Retinal pigment epithelial cell (primary cell): Measurements from ENCODE around the gene SMIM5.

Experiments used
- DNase-seq: peaks from one replicate; pipeline ENCODE4 v3.0.0-alpha.2; 2010; ENCODE audit warnings: low read depth
- H3K4me3 ChIP-seq: 2 replicates; pipeline ENCODE4 v1.5.1; 2011; ENCODE audit warnings: mild to moderate bottlenecking, low read length, control low read depth, moderate library complexity
- TF ChIP-seq, protein P1 (sequence below): conservative IDR thresholded peaks from 2 replicates; pipeline ENCODE4 v1.5.1; 2011; ENCODE audit warnings: low read depth, low read length, control low read depth, inconsistent platforms

SMIM5 gene

DNA sequence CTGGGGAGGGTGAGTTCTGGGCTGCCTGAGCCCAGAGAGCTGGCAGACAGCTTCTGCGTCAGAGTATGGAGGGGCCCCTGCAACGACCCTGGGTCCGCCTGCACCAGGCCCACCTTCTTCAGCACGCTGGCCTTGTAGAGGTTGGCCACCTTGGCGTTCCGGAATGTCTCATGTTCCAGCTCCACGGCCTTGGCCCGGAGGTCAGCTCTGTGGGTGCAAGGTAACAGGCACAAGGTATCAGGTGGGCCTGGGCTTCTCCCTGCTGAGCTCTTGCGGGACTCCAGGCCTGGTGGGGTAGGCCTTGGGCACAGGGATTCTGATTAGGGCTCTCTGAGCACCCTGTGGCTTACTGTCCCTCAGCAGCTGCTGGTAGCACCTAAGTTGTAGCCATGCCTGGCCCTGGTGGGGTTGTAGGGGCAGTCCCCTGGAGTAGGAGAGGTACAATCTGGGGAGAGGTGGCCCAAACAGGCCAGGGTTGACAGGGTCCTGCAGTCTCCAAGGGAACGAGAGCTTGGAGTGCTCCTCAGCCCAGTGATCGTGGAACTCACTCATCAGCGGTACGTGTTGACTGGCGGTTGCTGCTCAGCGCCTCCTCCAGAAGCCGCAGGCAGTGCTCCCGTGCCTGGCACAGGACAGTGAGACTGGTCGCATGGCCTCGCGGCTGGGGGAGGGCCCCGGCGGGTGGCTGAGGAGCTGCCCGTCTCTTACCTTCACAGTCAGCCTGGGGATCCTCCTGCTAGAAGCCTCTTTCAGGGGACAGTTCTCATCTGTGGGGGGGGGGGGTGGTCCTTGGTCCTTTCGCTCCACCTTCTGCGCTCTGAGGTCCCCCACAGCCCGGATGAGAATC lies 2.9 kb upstream of the SMIM5 start:
- H3K4me3 ChIP-seq: no peak overlapping the region
- DNase-seq: no peak
- TF ChIP-seq, protein P1, sequence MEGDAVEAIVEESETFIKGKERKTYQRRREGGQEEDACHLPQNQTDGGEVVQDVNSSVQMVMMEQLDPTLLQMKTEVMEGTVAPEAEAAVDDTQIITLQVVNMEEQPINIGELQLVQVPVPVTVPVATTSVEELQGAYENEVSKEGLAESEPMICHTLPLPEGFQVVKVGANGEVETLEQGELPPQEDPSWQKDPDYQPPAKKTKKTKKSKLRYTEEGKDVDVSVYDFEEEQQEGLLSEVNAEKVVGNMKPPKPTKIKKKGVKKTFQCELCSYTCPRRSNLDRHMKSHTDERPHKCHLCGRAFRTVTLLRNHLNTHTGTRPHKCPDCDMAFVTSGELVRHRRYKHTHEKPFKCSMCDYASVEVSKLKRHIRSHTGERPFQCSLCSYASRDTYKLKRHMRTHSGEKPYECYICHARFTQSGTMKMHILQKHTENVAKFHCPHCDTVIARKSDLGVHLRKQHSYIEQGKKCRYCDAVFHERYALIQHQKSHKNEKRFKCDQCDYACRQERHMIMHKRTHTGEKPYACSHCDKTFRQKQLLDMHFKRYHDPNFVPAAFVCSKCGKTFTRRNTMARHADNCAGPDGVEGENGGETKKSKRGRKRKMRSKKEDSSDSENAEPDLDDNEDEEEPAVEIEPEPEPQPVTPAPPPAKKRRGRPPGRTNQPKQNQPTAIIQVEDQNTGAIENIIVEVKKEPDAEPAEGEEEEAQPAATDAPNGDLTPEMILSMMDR: no peak

DNA sequence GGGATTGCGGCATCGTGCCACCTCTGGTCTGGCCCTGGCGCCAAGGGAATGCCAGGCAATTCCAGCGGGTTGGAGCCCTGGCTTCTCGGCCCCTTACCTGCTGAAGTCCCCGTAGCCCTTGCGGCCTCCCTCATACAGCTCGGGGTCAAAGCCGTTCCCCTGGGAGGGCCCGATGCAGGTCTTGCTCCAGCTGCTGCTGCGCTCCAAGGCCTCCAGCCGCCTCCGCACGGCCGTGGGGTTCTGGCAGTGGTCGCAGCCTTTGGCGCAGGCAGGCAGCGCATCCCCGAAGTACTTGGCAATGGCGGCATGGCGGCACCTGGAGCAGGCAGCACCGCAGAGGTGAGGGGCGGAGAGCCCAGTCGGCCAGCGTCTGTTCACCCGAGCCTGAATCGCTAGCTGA lies 1.9 kb upstream of the SMIM5 start:
- TF ChIP-seq, protein P1: no peak
- H3K4me3 ChIP-seq: no peak overlapping the region
- no peak for DNase-seq

DNA sequence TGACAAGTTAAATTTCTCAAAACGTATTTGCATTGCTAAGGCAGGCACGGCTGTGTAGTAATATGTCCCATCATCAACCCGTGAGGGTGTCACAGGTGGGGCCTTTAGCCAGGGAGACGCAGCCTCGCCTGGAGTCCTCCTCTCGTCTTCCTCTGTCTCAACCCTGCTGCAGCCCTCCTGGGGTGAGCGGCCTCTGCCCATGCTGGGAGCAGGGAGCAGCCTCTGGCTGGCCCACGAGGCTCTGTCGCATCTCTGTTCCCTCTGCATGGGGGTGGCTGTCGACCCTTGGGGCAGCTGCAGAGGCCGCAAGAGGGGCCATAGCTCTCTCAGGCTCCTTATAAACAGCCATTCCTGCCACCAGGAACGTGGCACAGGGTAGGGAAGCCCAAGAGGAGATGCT lies 806 bp upstream of the SMIM5 start:
- DNase-seq: no peak
- TF ChIP-seq, protein P1: no peak
- H3K4me3 ChIP-seq: no peak overlapping the region

DNA sequence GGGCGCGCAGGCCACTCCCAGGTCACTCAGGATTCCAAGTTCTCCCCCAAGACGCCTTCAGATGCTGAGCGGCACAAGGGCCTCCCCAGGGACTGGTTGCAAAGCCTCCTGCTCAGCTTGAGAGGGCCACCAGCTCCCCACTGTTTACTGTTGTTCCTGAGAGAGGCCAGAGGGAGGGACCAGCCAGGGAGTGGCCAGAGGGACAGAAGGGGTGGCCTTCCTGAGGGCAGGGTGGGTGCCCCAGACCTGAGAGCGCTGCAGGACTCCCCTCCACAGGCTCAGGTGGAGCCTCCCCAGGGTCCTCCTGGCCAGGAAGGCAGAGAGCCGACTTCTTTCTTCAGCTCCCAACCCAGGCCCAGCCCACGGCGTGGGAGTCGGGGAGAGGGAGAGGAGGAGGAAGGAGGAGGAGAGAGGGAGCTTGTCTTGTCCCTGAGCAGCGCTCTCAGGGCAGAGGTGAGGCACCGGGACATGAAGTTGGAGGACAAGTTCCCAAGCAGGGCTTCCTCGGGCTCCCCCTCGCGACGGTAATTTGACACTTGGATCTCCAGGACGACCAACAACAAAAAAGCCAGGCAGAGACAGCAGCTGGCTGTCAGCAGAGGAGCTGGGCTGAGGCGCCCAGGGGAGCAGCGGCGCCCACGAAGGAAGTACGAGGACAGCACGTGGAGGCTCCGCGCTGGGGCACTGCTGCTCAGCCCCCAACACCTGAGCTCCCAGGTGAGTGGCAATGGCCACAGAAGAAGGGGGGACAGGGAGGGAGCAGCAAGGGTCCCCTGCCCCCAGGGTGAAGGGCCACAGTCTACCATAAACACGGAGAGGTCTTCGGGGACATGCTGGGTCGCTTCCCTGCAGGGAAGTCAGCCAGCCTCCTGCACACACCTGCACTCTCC lies 497 bp downstream of the SMIM5 start:
- peak; percentile 62 for DNase-seq
- no peak overlapping the region for H3K4me3 ChIP-seq
- TF ChIP-seq, protein P1: peak; percentile 69

DNA sequence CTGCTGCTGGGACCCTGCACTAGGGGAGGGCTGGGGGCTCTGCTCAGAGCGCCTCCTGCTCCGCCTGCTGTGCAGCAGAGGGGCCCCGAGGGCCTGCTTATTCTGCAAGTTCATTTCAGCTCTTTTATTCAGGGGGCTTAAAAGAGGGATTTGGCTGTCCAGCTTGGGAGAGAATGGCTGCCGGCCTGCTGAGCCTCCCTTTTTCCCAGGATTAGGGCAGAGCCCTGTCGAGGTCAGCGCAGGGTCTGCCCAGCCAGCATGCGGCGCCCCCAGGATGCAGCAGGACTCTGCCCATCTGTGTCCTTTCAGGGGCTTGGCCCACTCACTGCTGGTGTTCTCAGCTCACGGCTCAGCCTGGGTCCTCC lies 1.1 kb downstream of the SMIM5 start:
- TF ChIP-seq, protein P1: no peak
- no peak for DNase-seq
- no peak overlapping the region for H3K4me3 ChIP-seq

DNA sequence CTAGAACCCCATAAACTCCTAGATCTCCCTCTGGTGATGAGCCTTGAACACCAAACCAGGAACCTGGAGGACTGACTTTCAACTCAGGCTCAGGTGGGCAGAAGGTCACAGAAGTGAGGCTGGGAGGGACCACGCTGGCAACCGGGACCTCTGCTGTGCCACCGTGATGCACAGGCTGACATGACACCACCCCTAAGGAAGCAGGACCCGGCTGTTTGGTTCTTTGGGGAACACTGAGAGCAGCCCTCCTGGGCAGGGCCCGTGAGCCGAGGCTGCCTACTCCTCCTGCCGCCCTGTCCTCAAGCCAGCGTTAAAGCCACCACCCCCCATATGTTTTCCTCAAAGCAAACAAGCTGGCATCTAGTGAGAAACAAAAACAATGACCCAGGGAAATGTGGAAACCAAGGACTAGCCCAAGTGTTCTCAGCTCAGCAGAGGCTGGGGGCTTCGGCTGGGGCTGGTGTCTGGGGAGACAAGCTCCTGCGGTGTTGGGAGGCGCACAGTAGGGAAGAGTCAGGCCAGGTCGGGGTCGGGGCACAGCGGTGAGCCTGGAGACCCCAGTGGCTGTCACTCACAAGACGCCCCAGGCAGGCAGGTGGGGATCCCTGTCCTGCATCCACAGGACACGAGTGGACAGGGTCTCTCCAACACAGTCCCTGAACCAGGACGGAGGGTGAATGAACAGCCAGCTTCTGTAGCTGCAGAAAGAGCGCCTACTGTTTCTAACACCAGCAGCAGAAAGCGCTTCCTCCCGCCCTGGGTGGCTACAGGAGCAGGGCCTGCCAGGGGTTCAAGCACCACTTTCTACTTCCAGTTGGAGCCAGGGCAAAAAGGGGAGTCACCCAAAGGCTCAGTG lies 1.7 kb downstream of the SMIM5 start:
- no peak for DNase-seq
- TF ChIP-seq, protein P1: no peak
- no peak overlapping the region for H3K4me3 ChIP-seq
